ENCODE measurements around the gene USP51.
A peak's percentile ranks its signal among the peaks of the same experiment; 100 is the strongest.
"Not testable (repeated sequence)": the region's sequence is repeated elsewhere in the genome, so short reads cannot be mapped to it uniquely, and the experiment has no call there.

The USP51 gene

DNA sequence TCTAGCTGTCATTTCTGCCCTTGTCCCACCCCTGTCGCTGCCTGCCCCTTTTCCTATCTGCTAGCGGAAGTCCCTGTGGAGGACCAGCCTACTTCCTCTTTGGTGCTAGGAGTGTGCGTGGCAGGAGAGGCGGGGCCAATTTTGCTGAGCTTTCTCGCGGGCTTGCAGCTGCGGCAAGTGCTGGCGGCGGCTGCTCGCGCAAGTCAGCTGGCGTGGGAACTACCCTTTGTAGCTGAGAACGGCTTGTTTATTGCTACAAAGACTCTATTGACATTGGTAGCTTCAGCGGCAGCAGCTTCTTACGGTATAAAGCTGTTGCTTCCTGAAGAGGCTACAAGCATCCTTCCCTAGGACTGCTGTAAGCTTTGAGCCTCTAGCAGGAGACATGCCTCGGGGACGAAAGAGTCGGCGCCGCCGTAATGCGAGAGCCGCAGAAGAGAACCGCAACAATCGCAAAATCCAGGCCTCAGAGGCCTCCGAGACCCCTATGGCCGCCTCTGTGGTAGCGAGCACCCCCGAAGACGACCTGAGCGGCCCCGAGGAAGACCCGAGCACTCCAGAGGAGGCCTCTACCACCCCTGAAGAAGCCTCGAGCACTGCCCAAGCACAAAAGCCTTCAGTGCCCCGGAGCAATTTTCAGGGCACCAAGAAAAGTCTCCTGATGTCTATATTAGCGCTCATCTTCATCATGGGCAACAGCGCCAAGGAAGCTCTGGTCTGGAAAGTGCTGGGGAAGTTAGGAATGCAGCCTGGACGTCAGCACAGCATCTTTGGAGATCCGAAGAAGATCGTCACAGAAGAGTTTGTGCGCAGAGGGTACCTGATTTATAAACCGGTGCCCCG is 37.4 kb downstream of the USP51 start, which contains the start of gene MAGEH1:
TSS of gene MAGEH1 (plus strand) at position 138 of the 843 bp plus-strand sequence. CDS start at position 386, 248 bp downstream.
- TF ChIP-seq, protein P1, sequence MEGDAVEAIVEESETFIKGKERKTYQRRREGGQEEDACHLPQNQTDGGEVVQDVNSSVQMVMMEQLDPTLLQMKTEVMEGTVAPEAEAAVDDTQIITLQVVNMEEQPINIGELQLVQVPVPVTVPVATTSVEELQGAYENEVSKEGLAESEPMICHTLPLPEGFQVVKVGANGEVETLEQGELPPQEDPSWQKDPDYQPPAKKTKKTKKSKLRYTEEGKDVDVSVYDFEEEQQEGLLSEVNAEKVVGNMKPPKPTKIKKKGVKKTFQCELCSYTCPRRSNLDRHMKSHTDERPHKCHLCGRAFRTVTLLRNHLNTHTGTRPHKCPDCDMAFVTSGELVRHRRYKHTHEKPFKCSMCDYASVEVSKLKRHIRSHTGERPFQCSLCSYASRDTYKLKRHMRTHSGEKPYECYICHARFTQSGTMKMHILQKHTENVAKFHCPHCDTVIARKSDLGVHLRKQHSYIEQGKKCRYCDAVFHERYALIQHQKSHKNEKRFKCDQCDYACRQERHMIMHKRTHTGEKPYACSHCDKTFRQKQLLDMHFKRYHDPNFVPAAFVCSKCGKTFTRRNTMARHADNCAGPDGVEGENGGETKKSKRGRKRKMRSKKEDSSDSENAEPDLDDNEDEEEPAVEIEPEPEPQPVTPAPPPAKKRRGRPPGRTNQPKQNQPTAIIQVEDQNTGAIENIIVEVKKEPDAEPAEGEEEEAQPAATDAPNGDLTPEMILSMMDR (IDR thresholded peaks at IDR 0.05; ENCODE audit: low read depth, low read length) = no peak
- peak within 1 kb of the TSS; percentile 53 to 62 for H3K4me3 ChIP-seq (replicated peaks in 1 of 2; ENCODE audit: low read depth in 2 of 2, low read length in 2 of 2)
- peak; percentile 72 to 84 for DNase-seq (ENCODE audit: low read depth in 2 of 2)

DNA sequence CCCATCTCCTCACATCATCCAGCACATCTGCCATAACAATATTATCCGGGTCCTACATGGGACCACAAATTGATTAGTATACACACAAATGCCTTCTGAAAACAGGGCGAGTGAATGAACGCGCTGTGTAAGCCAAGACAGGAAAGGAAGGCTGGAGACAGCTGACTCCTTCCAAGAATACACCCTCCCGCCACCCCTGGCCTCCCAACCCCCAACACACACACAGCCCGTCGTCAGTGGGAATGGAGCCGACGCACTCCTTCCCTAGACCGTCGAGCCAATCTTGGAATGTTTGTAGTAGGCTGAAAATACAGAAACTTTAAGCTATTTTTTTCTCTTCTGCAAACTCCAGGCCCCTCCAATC is 38.0 kb downstream of the USP51 start:
- TF ChIP-seq, protein P1 (IDR thresholded peaks at IDR 0.05; ENCODE audit: low read depth, low read length) = no peak
- no peak for DNase-seq (ENCODE audit: low read depth in 2 of 2)
- H3K4me3 ChIP-seq (replicated peaks in 1 of 2; ENCODE audit: low read depth in 2 of 2, low read length in 2 of 2) = peak overlapping the region; percentile 53 to 62

DNA sequence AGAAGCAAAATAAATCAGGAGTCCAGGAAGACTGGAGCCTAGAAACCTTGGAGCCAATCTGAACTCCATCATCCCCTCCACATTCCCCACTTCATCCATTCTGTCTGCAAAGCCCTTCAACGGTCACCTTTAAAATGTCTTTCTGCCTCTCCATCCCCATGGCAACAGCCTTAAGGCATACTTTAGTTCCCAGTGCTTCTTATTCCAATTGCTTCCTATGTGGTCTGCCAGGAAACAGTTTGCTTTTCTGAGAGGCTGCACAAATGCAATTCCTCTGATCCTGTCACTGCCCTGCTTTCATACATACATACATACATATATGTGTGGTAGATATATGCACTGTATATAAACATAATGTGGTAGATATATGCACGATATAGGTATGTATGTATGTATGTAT is 38.5 kb downstream of the USP51 start:
- no peak for DNase-seq (ENCODE audit: low read depth in 2 of 2)
- peak overlapping the region in 1 of 2 donors; percentile 62 for H3K4me3 ChIP-seq (replicated peaks in 1 of 2; ENCODE audit: low read depth in 2 of 2, low read length in 2 of 2)
- TF ChIP-seq, protein P1 (IDR thresholded peaks at IDR 0.05; ENCODE audit: low read depth, low read length) = no peak

DNA sequence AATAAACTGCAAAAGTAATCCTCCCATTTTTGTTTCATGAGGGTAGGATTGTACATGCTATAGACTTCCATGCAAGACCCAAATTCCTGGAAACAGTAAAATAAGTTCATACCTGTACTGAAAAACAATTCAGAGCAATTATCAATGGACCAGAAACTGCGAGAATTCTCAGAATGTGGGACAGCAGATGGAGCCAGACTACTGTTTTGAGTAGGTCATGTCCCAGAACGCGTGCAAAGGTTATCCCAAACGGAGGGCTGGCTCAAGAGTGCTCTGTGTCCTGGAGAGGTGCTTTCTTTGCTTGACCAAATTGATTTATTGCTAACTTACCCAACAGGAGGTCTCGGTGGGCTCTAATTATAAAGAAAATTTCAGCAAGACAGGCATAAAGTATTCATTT is 39.4 kb downstream of the USP51 start:
- TF ChIP-seq, protein P1 (IDR thresholded peaks at IDR 0.05; ENCODE audit: low read depth, low read length) = no peak
- DNase-seq (ENCODE audit: low read depth in 2 of 2) = peak; percentile 7 to 20
- no peak overlapping the region for H3K4me3 ChIP-seq (replicated peaks in 1 of 2; ENCODE audit: low read depth in 2 of 2, low read length in 2 of 2)

DNA sequence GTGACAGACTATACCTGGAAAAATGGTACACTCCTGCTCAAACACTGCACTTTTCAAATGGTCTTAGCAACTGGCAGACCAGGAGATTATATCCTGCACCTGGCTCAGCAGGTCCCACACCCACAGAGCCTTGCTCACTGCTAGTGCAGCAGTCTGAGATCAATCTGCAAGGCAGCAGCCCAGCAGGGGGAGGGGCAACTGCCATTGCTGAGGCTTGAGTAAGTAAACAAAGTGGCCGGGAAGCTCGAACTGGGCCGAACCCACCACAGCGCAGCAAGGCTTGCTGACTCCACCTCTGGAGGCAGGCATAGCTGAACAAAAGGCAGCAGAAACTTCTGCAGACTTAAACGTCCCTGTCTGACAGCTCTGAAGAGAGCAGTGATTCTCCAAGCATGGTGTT is 46.2 kb downstream of the USP51 start:
- DNase-seq (ENCODE audit: low read depth in 2 of 2); H3K4me3 ChIP-seq (replicated peaks in 1 of 2; ENCODE audit: low read depth in 2 of 2, low read length in 2 of 2): not testable (repeated sequence)

All from cardiac fibroblast (primary cell).